HCT116 (cell line): ENCODE results near the gene KIAA1755. TPM values are rescaled to one million over a fixed set of nuclear protein-coding genes. Genes with fewer than 3 reads are reported as not detected.

Experiments
- ATAC-seq: fragments of 200-7000 bp; cut with Tn5 transposase; 2 replicates; pipeline ENCODE4 v1.9.1; 2020; ENCODE audit warnings: mild to moderate bottlenecking, moderate library complexity
- BruUV-seq: library from RNA; stranded (reverse); fragments of 400-500 nt; replicated peaks from 2 replicates; lab custom pipeline; 2021; lab: Mats Ljungman, UMichigan
- CTCF ChIA-PET: fragments of 300-600 bp; sonication (Branson Sonifier 250); formaldehyde crosslinking; loops from one replicate; lab custom pipeline; 2021; ENCODE audit warnings: antibody characterized with exemption; lab: Charles Lee
- POLR2A ChIA-PET: fragments of 300-600, 350-600 bp; sonication (Branson Sonifier 250); formaldehyde crosslinking; loops from one replicate; lab custom pipeline; 2021; ENCODE audit warnings: antibody characterized with exemption; lab: Charles Lee
- RAD21 ChIA-PET, 2 experiments: fragments of 300-600 bp; sonication (Branson Sonifier 250); formaldehyde crosslinking; loops; one replicate each; lab custom pipeline; 2023; ENCODE audit warnings: low total read pairs in 2 of 2; ENCODE audit not compliant: uncharacterized antibody in 2 of 2, unreplicated experiment in 2 of 2, low non-redundant PET in 1 of 2; lab: Charles Lee
- DNase-seq: peaks from one replicate; pipeline ENCODE4 v3.0.0-alpha.2; 2010; ENCODE audit warnings: low read depth, low spot score
- H2AFZ ChIP-seq: fragments of 200-600 bp; shearing (Covaris generic), sonication (generic); 2 replicates; pipeline ENCODE4 v1.6.1; 2017; ENCODE audit warnings: low read depth, mixed run types, mixed read lengths, antibody characterized with exemption, low read length; ENCODE audit not compliant: poor library complexity, severe bottlenecking
- H3K27ac ChIP-seq: 2 replicates; pipeline ENCODE4 v1.5.1; 2012; ENCODE audit warnings: low read depth, low read length
- H3K27me3 ChIP-seq: fragments of 200-600 bp; sonication (generic); 2 replicates; pipeline ENCODE4 v1.6.1; 2016; ENCODE audit warnings: mixed run types, low read length, mixed read lengths; ENCODE audit not compliant: insufficient read depth
- H3K36me3 ChIP-seq, 2 experiments: fragments of 200-500 bp in 1 of 2; fragments of 200-600 bp in 1 of 2; sonication (Bioruptor generic) in 1 of 2; sonication (generic) in 1 of 2; 2 replicates each; pipeline versions ENCODE4 v1.5.1 to v1.6.1; 2014 to 2016; ENCODE audit warnings: low read length in 2 of 2, inconsistent platforms in 1 of 2, mixed read lengths in 1 of 2, mixed run types in 1 of 2; ENCODE audit not compliant: insufficient read depth in 2 of 2, control insufficient read depth in 1 of 2
- H3K4me1 ChIP-seq, 2 experiments: fragments of 200-600 bp in 1 of 2; sonication (generic) in 1 of 2; 2 replicates each; pipeline versions ENCODE4 v1.5.1 to v1.6.1; 2012 to 2017; ENCODE audit warnings: low read length in 2 of 2, inconsistent platforms in 1 of 2, mild to moderate bottlenecking in 1 of 2, mixed read lengths in 1 of 2, mixed run types in 1 of 2, moderate library complexity in 1 of 2; ENCODE audit not compliant: insufficient read depth in 2 of 2, control insufficient read depth in 1 of 2
- H3K4me2 ChIP-seq: fragments of 200-600 bp; sonication (generic); 2 replicates; pipeline ENCODE4 v1.6.1; 2017; ENCODE audit warnings: mixed run types, low read length, mixed read lengths
- H3K4me3 ChIP-seq, 2 experiments: fragments of 200-600 bp in 1 of 2; sonication (generic) in 1 of 2; replicated peaks in 1 of 2; 2 replicates each; pipeline ENCODE4 v1.5.1; 2011 to 2016; ENCODE audit warnings: low read length in 2 of 2, control low read depth in 1 of 2, low read depth in 1 of 2, mild to moderate bottlenecking in 1 of 2, mixed read lengths in 1 of 2, mixed run types in 1 of 2
- H3K79me2 ChIP-seq: fragments of 200-600 bp; sonication (generic); 2 replicates; pipeline ENCODE4 v1.6.1; 2017; ENCODE audit warnings: mild to moderate bottlenecking, mixed run types, low read length, moderate library complexity, mixed read lengths; ENCODE audit not compliant: insufficient read depth
- H3K9ac ChIP-seq: fragments of 200-600 bp; sonication (generic); 2 replicates; pipeline ENCODE4 v1.6.1; 2016; ENCODE audit warnings: low read length, mixed read lengths
- H3K9me2 ChIP-seq: fragments of 200-600 bp; sonication (generic), shearing (Covaris generic); 2 replicates; pipeline ENCODE4 v1.6.1; 2017; ENCODE audit warnings: mixed run types, mild to moderate bottlenecking, moderate library complexity; ENCODE audit not compliant: insufficient read depth
- H3K9me3 ChIP-seq, 2 experiments: fragments of 200-500 bp in 1 of 2; fragments of 200-600 bp in 1 of 2; sonication (Bioruptor generic) in 1 of 2; sonication (generic) in 1 of 2; 2 replicates each; pipeline ENCODE4 v1.6.1; 2014 to 2017; ENCODE audit warnings: low read length in 2 of 2, mixed read lengths in 2 of 2, inconsistent platforms in 1 of 2, low read depth in 1 of 2, mild to moderate bottlenecking in 1 of 2, mixed run types in 1 of 2, moderate library complexity in 1 of 2; ENCODE audit not compliant: control insufficient read depth in 1 of 2, insufficient read depth in 1 of 2
- H4K20me1 ChIP-seq: fragments of 200-600 bp; sonication (generic), shearing (Covaris generic); 2 replicates; pipeline ENCODE4 v1.6.1; 2017; ENCODE audit warnings: mixed run types, mild to moderate bottlenecking, moderate library complexity; ENCODE audit not compliant: insufficient read depth
- CTCF ChIP-seq, 3 experiments: fragments of 200-600 bp in 1 of 3; sonication (generic) in 1 of 3; IDR thresholded peaks in 2 of 3; conservative IDR thresholded peaks in 1 of 3; 2 replicates each; pipeline ENCODE4 v1.5.1; 2012 to 2017; ENCODE audit warnings: low read depth in 2 of 3, low read length in 2 of 3, antibody characterized with exemption in 1 of 3, borderline replicate concordance in 1 of 3, control low read depth in 1 of 3, mild to moderate bottlenecking in 1 of 3, mixed read lengths in 1 of 3, mixed run types in 1 of 3, moderate library complexity in 1 of 3; ENCODE audit not compliant: insufficient read depth in 1 of 3
- EGR1 ChIP-seq: IDR thresholded peaks from 2 replicates; pipeline ENCODE4 v1.6.1; 2012; ENCODE audit warnings: low read depth
- POLR2AphosphoS5 ChIP-seq: IDR thresholded peaks from 2 replicates; pipeline ENCODE4 v1.6.1; 2011; ENCODE audit warnings: mild to moderate bottlenecking, low read depth, low read length, moderate library complexity
- RAD21 ChIP-seq: IDR thresholded peaks from 2 replicates; pipeline ENCODE4 v1.6.1; 2012; ENCODE audit warnings: low read depth, mild to moderate bottlenecking
- SIN3A ChIP-seq: IDR thresholded peaks from 2 replicates; pipeline ENCODE4 v1.6.1; 2012; ENCODE audit warnings: low read depth
- SP1 ChIP-seq: IDR thresholded peaks from 2 replicates; pipeline ENCODE4 v1.6.1; 2012; ENCODE audit warnings: low read depth
- TCF7L2 ChIP-seq: IDR thresholded peaks from 2 replicates; pipeline ENCODE4 v1.7.0; 2011; ENCODE audit warnings: borderline replicate concordance, inconsistent platforms; ENCODE audit not compliant: insufficient read depth, insufficient read length; ENCODE audit errors: extremely low read depth
- YY1 ChIP-seq: IDR thresholded peaks from 2 replicates; pipeline ENCODE4 v1.6.1; 2011; ENCODE audit warnings: low read length, low read depth, moderate library complexity, mild to moderate bottlenecking; ENCODE audit not compliant: insufficient replicate concordance; ENCODE audit errors: extremely low read depth
- ZNF274 ChIP-seq: fragments of 200-500 bp; sonication (Bioruptor generic); IDR thresholded peaks from 2 replicates; pipeline ENCODE4 v1.6.1; 2014; ENCODE audit warnings: mild to moderate bottlenecking, low read depth, low read length, inconsistent platforms
- intact Hi-C: fragments of 100-400 bp; cut with micrococcal nuclease; formaldehyde crosslinking; loops from 2 replicates; pipeline ENCODE4 v1.10.0; 2022
- total RNA-seq: library from RNA; stranded (reverse); gene quantifications from one replicate; pipeline ENCODE4 v1.2.1, GENCODE V29; 2021; ENCODE audit not compliant: unreplicated experiment
- TF ChIP-seq, protein P1 (sequence below): IDR thresholded peaks from 2 replicates; pipeline ENCODE4 v1.6.1; 2011; ENCODE audit warnings: mild to moderate bottlenecking, low read length, moderate library complexity; ENCODE audit not compliant: insufficient replicate concordance; ENCODE audit errors: extremely low read depth
- TF ChIP-seq, protein P2 (sequence below): IDR thresholded peaks from 2 replicates; pipeline ENCODE4 v1.6.1; 2012

Gene KIAA1755
- total RNA-seq, 1 experiment from 2014 or later, result not detected

DNA sequence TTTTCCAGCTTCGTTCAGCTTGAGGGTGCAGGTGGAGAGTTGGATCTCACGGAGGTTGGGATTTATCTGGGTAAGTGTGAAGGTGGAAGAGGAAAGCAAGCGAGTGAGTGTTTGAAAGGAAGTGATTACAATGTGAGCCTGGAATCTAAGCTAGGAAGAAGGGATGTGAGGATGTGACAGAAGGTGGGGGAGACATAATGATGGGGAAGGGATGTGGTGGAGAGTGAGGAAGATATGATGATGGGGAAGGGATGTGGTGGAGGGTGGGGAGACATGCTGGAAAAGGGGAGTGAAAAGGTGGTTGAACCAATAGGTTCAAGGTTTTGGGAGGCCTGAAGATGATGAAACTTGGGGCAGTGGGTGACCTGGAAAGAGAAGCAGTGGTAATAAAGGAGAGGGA is 23.2 kb downstream of the KIAA1755 start:
- Histone ChIP-seq H3K27ac (no peak overlapping the region), H3K79me2 (no peaks in the 10 kb centered on the region), H3K9ac (no peak overlapping the region), H3K4me3 (no peak overlapping the region), H3K9me2 (no peaks in the 10 kb centered on the region)
- RAD21 ChIA-PET, result interaction anchor here in 1 of 2 experiments (0.7 kb wide), 1 partner anchor 360 kb away, joined by 4 read pairs; no protein-coding TSS in a partner anchor
- TF ChIP-seq SP1 (no peak), SIN3A (no peak), RAD21 (no peak), POLR2AphosphoS5 (no peak), TCF7L2 (no peak), CTCF (IDR thresholded peaks at IDR 0.05 in 2 of 3, conservative IDR thresholded peaks at IDR 0.05 in 1 of 3; ENCODE audit: borderline replicate concordance in 1 of 3, insufficient read depth in 1 of 3, low read depth in 2 of 3, low read length in 2 of 3) (no peak), EGR1 (no peak), ZNF274 (no peak), YY1 (no peak)
- TF ChIP-seq, protein P1, sequence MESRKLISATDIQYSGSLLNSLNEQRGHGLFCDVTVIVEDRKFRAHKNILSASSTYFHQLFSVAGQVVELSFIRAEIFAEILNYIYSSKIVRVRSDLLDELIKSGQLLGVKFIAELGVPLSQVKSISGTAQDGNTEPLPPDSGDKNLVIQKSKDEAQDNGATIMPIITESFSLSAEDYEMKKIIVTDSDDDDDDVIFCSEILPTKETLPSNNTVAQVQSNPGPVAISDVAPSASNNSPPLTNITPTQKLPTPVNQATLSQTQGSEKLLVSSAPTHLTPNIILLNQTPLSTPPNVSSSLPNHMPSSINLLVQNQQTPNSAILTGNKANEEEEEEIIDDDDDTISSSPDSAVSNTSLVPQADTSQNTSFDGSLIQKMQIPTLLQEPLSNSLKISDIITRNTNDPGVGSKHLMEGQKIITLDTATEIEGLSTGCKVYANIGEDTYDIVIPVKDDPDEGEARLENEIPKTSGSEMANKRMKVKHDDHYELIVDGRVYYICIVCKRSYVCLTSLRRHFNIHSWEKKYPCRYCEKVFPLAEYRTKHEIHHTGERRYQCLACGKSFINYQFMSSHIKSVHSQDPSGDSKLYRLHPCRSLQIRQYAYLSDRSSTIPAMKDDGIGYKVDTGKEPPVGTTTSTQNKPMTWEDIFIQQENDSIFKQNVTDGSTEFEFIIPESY, result no peak
- TF ChIP-seq, protein P2, sequence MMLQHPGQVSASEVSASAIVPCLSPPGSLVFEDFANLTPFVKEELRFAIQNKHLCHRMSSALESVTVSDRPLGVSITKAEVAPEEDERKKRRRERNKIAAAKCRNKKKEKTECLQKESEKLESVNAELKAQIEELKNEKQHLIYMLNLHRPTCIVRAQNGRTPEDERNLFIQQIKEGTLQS, result no peak
- TF ChIP-seq, all 23 proteins: peak for 0
- intact Hi-C loops, result no loop called here
- ChIA-PET POLR2A (no interaction called here), CTCF (no interaction called here)
- ATAC-seq (no peak), DNase-seq (no peak)
- H3K27me3 ChIP-seq, result no peaks in the 10 kb centered on the region
- peaks cover 11 to 18% of the 10 kb centered on the region in 2 experiments; a peak in 2 of 4 replicates for H3K9me3 ChIP-seq
- H2AFZ ChIP-seq, result no peak overlapping the region
- BruUV-seq, result no TSS peak
- no peak overlapping the region for H3K4me2 ChIP-seq
- no peaks in the 10 kb centered on the region for H4K20me1 ChIP-seq
- H3K4me1 ChIP-seq, result no peaks in the 10 kb centered on the region
- H3K36me3 ChIP-seq, result no peaks in the 10 kb centered on the region
